ENCODE data around the gene STAU1.
"Not testable (repeated sequence)": the region's sequence is repeated elsewhere in the genome, so short reads cannot be mapped to it uniquely, and the experiment has no call there.

The STAU1 gene

DNA sequence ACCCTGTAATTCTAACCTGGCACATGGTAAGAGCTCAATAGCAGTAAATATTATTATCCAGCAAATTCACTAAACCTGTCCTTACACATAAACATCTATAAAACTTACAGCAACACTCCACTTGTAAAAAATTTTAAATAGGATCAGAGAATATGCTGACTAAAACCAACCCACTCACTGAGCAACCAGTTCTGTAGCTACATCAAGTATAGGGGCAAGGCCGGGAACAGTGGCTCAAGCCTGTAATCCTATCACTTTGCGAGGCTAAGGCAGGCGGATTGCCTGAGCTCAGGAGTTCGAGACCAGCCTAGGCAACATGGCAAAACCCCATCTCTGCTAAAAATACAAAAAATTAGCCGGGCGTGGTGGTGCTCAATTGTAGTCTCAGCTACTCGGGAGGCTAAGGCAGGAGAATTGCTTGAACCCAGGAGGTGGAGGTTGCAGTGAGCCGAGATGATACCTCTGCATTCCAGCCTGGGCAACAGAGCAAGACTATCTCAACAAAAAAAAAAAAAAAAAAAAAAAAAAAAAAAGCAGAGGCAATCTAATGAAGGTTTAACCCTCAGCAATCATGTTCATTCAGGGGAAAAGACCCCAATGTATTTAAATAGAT lies 6.8 kb downstream of the STAU1 start:
- H3K27me3 ChIP-seq (ENCODE audit: control insufficient read depth in 1 of 2, insufficient read depth in 2 of 2, low read length in 2 of 2): no peaks in the 10 kb centered on the region
- H3K27ac ChIP-seq (ENCODE audit: low read length): no peak overlapping the region
- H3K4me1 ChIP-seq (ENCODE audit: control insufficient read depth, insufficient read depth, low read length): peaks cover 23% of the 10 kb centered on the region
- no peak overlapping the region for H3K4me3 ChIP-seq (ENCODE audit: low read length in 2 of 2)
- no peak overlapping the region for H3K9ac ChIP-seq (ENCODE audit: low read length in 2 of 2)
- no peaks in the 10 kb centered on the region for H3K9me3 ChIP-seq (ENCODE audit: control insufficient read depth in 2 of 2, low read length in 2 of 2)
- H3K36me3 ChIP-seq (ENCODE audit: control insufficient read depth in 2 of 2, insufficient read depth in 2 of 2, low read length in 2 of 2): peaks cover 0 to 4% of the 10 kb centered on the region in 2 donors

DNA sequence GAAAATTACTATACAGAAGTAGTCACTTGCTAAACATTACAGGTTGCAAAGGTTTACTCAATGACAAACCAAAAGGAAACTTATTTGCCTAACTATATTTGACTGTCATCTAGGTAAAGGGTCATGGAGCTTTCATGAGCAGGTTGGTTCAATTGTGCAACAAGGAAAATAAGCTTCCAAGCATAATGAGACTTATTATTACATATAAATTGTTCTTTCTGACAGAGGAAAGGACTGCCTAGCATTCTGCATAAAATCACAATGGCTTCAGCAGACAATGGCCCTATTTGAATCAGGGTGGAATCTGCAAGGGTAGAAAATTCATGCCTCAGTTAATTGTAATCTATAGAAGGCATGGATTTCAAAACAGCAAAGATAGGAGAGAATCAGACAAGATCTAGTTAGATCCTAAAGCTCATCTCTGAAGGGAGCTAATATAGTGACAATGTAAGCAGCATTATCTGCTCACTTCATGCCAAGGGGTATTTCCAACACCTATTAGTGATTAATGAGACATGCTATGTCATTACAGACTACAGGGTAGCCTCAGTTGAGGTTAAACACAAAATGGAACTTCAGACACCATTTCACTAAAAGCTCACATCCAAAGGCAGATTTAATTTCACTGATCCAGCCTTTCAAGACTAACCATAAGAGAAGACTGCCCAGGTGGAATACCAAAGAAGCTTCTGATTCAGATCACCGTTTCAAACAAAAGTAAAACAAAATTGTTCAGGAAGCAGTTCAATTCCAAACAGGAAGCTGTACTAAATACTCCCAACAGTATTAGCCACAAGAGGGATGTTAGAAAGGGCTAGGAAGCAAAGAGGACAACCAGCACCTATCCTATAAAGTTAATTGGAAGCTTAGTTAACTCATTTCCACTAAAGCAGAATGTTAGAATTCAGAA lies 8.5 kb downstream of the STAU1 start:
- Histone ChIP-seq H3K4me3 (ENCODE audit: low read length in 2 of 2) (no peak overlapping the region), H3K27me3 (ENCODE audit: control insufficient read depth in 1 of 2, insufficient read depth in 2 of 2, low read length in 2 of 2) (no peaks in the 10 kb centered on the region), H3K9ac (ENCODE audit: low read length in 2 of 2) (no peak overlapping the region), H3K27ac (ENCODE audit: low read length) (no peak overlapping the region), H3K9me3 (ENCODE audit: control insufficient read depth in 2 of 2, low read length in 2 of 2) (no peaks in the 10 kb centered on the region), H3K4me1 (ENCODE audit: control insufficient read depth, insufficient read depth, low read length) (peaks cover 16% of the 10 kb centered on the region), H3K36me3 (ENCODE audit: control insufficient read depth in 2 of 2, insufficient read depth in 2 of 2, low read length in 2 of 2) (peaks cover 0 to 4% of the 10 kb centered on the region in 2 donors)

DNA sequence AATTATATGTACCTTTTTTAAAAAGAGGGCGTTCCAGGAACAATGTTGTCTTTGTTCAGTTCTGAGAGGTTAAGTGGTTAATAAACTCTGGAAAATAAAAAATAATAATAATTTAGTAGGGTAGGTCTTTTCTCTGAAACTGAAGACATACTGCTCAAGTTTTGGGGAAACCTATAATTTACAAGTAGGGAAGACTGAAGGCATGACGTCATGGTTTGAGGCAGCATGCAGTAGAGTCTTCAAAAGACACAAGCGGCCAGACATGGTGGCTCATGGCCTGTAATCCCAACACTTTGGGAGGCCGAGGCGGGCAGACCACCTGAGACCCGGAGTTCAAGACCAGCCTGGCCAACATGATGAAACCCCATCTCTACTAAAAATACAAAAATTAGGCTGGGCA lies 14.0 kb downstream of the STAU1 start:
- Histone ChIP-seq H3K9ac (ENCODE audit: low read length in 2 of 2) (no peak overlapping the region), H3K9me3 (ENCODE audit: control insufficient read depth in 2 of 2, low read length in 2 of 2) (no peaks in the 10 kb centered on the region), H3K4me1 (ENCODE audit: control insufficient read depth, insufficient read depth, low read length) (peaks cover 6% of the 10 kb centered on the region), H3K27ac (ENCODE audit: low read length) (no peak overlapping the region), H3K36me3 (ENCODE audit: control insufficient read depth in 2 of 2, insufficient read depth in 2 of 2, low read length in 2 of 2) (peaks cover 3 to 4% of the 10 kb centered on the region in 2 donors), H3K4me3 (ENCODE audit: low read length in 2 of 2) (no peak overlapping the region), H3K27me3 (ENCODE audit: control insufficient read depth in 1 of 2, insufficient read depth in 2 of 2, low read length in 2 of 2) (no peaks in the 10 kb centered on the region)

DNA sequence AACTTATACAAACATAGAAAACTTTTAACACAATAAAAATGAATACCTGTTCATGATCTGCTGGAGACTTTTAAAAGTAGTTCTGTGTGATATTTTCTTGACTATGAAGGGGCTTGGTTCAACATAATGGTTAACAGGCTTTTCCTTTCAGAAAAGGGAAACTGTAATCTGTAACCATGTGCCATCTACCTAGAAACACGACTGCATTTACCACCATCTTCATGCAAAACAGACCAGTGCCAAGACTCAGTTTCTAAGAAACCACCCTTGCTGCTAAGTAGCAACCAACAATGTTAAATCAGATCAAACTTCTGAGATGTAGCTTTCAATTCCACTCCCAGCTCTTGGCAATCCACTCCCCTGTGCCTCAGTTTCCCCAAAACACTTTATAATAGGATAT lies 15.7 kb downstream of the STAU1 start:
- Histone ChIP-seq H3K9ac (ENCODE audit: low read length in 2 of 2) (no peak overlapping the region), H3K4me1 (ENCODE audit: control insufficient read depth, insufficient read depth, low read length) (peaks cover 19% of the 10 kb centered on the region), H3K36me3 (ENCODE audit: control insufficient read depth in 2 of 2, insufficient read depth in 2 of 2, low read length in 2 of 2) (peaks cover 0 to 3% of the 10 kb centered on the region in 2 donors), H3K27me3 (ENCODE audit: control insufficient read depth in 1 of 2, insufficient read depth in 2 of 2, low read length in 2 of 2) (no peaks in the 10 kb centered on the region), H3K27ac (ENCODE audit: low read length) (no peak overlapping the region), H3K4me3 (ENCODE audit: low read length in 2 of 2) (no peak overlapping the region), H3K9me3 (ENCODE audit: control insufficient read depth in 2 of 2, low read length in 2 of 2) (no peaks in the 10 kb centered on the region)

DNA sequence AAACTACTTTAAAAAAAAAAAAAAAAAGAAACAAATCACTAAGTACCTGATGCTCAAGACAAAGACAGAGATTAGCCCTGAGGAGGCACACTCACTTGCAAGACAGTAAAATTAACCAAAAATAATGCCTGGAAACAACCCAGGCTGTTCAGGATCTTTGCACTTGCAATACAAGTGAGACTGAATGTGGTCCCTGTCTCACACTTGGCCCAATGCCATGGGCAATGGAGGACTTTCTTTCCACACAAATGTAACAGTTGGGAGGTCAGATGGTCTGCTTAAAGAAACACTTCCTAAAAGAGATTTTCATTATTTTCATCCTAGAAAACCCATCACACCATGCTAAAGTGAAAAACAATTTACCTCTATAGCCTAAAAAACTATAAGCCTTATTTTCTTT lies 16.2 kb downstream of the STAU1 start:
- H3K4me1 ChIP-seq (ENCODE audit: control insufficient read depth, insufficient read depth, low read length): peaks cover 19% of the 10 kb centered on the region
- H3K4me3 ChIP-seq (ENCODE audit: low read length in 2 of 2): no peak overlapping the region
- peaks cover 0 to 3% of the 10 kb centered on the region in 2 donors for H3K36me3 ChIP-seq (ENCODE audit: control insufficient read depth in 2 of 2, insufficient read depth in 2 of 2, low read length in 2 of 2)
- no peaks in the 10 kb centered on the region for H3K27me3 ChIP-seq (ENCODE audit: control insufficient read depth in 1 of 2, insufficient read depth in 2 of 2, low read length in 2 of 2)
- H3K27ac ChIP-seq (ENCODE audit: low read length): no peak overlapping the region
- no peak overlapping the region for H3K9ac ChIP-seq (ENCODE audit: low read length in 2 of 2)
- no peaks in the 10 kb centered on the region for H3K9me3 ChIP-seq (ENCODE audit: control insufficient read depth in 2 of 2, low read length in 2 of 2)

DNA sequence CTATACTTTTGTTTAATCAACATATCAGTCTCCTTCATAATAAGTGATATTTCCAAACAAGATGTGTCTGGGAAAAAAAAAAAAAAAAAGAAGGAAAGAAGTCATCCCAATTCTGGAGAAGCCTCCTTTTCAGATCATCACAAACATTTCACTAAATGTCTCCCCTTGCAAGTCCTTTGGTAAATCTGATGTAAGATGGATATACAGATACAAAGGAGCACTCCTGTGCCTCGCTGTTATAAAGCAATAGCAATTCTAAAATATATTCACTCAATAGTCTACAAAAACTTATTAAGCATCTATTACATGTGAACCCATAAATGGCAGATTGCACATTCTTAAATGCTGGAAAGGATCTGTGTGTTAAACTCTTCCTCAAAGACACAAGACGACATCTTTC lies 17.4 kb downstream of the STAU1 start:
- no peak overlapping the region for H3K9ac ChIP-seq (ENCODE audit: low read length in 2 of 2)
- H3K4me3 ChIP-seq (ENCODE audit: low read length in 2 of 2): no peak overlapping the region
- peaks cover 19% of the 10 kb centered on the region for H3K4me1 ChIP-seq (ENCODE audit: control insufficient read depth, insufficient read depth, low read length)
- H3K36me3 ChIP-seq (ENCODE audit: control insufficient read depth in 2 of 2, insufficient read depth in 2 of 2, low read length in 2 of 2): peaks cover 2 to 6% of the 10 kb centered on the region in 2 donors
- no peak overlapping the region for H3K27ac ChIP-seq (ENCODE audit: low read length)
- no peaks in the 10 kb centered on the region for H3K27me3 ChIP-seq (ENCODE audit: control insufficient read depth in 1 of 2, insufficient read depth in 2 of 2, low read length in 2 of 2)
- H3K9me3 ChIP-seq (ENCODE audit: control insufficient read depth in 2 of 2, low read length in 2 of 2): no peaks in the 10 kb centered on the region

DNA sequence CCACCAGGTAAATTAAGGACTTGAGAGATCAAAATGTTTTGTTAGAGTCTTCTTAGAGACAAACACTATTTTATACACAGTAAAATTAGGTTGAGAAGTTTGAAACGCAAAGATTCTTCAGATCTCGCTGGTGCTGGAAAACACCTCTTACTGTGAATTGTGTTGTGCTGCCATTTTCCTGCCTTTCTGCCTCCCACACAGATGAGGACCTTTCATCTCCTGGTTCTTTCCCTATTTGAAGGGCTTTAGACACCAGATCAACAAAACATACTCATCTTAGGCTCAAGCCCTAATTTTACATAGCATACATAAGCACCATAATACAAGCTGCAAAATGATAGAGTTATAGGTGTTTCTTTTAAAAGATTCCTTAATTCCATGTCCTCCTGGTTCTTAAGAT lies 18.6 kb downstream of the STAU1 start:
- Histone ChIP-seq H3K27me3 (ENCODE audit: control insufficient read depth in 1 of 2, insufficient read depth in 2 of 2, low read length in 2 of 2) (no peaks in the 10 kb centered on the region), H3K27ac (ENCODE audit: low read length) (no peak overlapping the region), H3K4me1 (ENCODE audit: control insufficient read depth, insufficient read depth, low read length) (peaks cover 19% of the 10 kb centered on the region)

DNA sequence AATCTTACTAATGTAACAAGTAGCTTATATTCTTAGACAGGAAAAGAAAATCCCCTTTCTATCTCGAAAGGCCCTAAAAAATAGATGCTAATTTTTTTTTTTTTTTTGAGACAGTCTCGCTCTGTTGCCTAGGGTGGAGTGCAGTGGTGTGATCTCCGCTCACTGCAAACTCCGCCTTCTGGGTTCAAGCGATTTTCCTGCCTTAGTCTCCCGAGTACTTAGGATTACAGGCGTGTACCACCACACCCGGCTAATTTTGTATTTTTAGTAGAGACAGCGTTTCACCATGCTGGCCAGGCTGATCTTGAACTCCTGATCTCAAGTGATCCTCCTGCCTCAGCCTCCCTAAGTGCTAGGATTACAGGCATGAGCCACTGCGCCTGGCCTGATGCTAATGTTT lies 19.3 kb downstream of the STAU1 start:
- not testable (repeated sequence) for H3K9ac ChIP-seq (ENCODE audit: low read length in 2 of 2)

More for the DNA sequence above, 18.6 kb downstream of the STAU1 start:
- Histone ChIP-seq H3K4me3 (ENCODE audit: low read length in 2 of 2) (no peak overlapping the region), H3K36me3 (ENCODE audit: control insufficient read depth in 2 of 2, insufficient read depth in 2 of 2, low read length in 2 of 2) (peaks cover 6 to 10% of the 10 kb centered on the region in 2 donors), H3K9me3 (ENCODE audit: control insufficient read depth in 2 of 2, low read length in 2 of 2) (no peaks in the 10 kb centered on the region), H3K9ac (ENCODE audit: low read length in 2 of 2) (no peak overlapping the region)

DNA sequence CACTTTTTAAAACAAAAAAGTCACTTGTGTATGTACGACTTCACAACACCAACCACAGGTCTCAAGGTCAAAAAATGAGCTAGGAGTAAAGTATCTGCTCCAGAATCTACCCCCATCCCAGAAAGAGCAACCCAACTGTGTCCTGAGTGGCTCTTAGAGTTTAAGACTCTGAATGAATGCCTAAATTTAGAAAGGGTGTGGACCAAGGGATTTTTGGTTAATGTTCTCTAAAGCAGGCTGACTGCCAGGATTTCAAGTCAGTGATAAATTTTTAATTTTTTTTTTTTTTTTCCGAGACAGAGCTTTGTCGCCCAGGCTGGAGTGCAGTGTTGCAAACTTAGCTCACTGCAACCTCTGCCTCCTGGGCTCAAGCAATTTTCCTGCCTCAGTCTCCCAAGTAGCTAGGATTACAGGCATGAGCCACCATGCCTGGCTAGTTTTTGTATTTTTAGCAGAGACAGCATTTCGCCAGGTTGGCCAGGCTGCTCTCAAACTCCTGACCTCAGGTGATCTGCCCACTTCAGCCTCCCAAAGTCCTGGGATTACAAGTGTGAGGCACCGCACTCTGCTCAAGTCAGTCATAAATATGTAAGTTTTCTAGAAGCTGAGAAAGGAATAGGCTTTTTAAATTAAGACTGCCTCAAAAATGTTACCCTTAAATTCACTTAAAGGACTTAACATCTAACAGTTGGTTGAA lies 20.2 kb downstream of the STAU1 start:
- peaks cover 6 to 12% of the 10 kb centered on the region in 2 donors for H3K36me3 ChIP-seq (ENCODE audit: control insufficient read depth in 2 of 2, insufficient read depth in 2 of 2, low read length in 2 of 2)
- peak overlapping the region in 1 of 2 donors; percentile 14 for H3K4me3 ChIP-seq (ENCODE audit: low read length in 2 of 2)
- no peak overlapping the region for H3K27ac ChIP-seq (ENCODE audit: low read length)
- H3K4me1 ChIP-seq (ENCODE audit: control insufficient read depth, insufficient read depth, low read length): peaks cover 19% of the 10 kb centered on the region
- no peaks in the 10 kb centered on the region for H3K27me3 ChIP-seq (ENCODE audit: control insufficient read depth in 1 of 2, insufficient read depth in 2 of 2, low read length in 2 of 2)
- H3K9me3 ChIP-seq (ENCODE audit: control insufficient read depth in 2 of 2, low read length in 2 of 2): no peaks in the 10 kb centered on the region
- no peak overlapping the region for H3K9ac ChIP-seq (ENCODE audit: low read length in 2 of 2)

More for the DNA sequence above, 19.3 kb downstream of the STAU1 start:
- not testable (repeated sequence) for H3K9me3 ChIP-seq (ENCODE audit: control insufficient read depth in 2 of 2, low read length in 2 of 2); H3K4me3 ChIP-seq (ENCODE audit: low read length in 2 of 2); H3K27me3 ChIP-seq (ENCODE audit: control insufficient read depth in 1 of 2, insufficient read depth in 2 of 2, low read length in 2 of 2); H3K27ac ChIP-seq (ENCODE audit: low read length)
- peaks cover 19% of the 10 kb centered on the region for H3K4me1 ChIP-seq (ENCODE audit: control insufficient read depth, insufficient read depth, low read length)
- peaks cover 6 to 12% of the 10 kb centered on the region in 2 donors for H3K36me3 ChIP-seq (ENCODE audit: control insufficient read depth in 2 of 2, insufficient read depth in 2 of 2, low read length in 2 of 2)

DNA sequence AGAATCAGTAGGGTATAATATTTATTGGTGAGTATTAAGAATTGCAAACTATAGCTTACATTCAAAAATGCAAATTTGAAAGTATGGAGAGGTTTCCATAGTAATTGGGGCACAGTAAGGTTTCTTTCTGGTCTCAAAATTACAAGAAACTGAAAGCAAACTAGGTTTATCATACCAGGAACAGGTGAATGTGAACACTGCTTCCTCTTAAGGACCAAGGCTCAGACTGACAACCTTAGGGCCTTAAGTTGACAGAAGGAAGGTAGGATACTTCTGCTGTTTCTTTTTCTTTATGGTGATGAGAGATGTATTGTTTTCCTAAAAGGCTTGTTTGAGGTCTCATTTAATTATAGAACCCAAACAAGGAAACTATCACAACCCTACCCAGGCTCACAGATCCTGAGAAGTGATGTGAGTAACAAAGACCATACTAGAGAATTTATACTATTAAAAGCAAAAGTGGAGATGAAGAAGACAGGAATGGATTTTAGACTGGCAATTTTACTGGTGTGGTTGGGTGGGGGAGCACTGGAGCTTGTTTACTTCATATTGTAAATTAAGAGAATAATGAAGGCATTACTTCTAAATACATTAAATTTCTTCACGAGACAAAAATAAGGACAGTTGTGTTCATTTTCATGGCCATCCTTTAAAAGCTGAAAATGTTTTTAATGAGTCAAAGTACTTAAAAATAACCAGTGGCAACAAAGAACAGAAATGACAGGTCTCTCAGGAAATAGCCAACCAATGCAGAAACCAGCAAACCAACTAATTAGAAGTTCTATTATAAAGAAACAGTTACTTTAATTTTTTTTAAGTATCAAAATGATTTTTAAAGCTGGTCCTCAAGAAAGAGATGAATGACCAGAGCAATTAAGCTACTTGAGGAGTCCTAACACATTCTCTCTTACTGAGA lies 21.3 kb downstream of the STAU1 start:
- Histone ChIP-seq H3K9me3 (ENCODE audit: control insufficient read depth in 2 of 2, low read length in 2 of 2) (no peaks in the 10 kb centered on the region), H3K36me3 (ENCODE audit: control insufficient read depth in 2 of 2, insufficient read depth in 2 of 2, low read length in 2 of 2) (peaks cover 6 to 9% of the 10 kb centered on the region in 2 donors), H3K4me1 (ENCODE audit: control insufficient read depth, insufficient read depth, low read length) (peaks cover 16% of the 10 kb centered on the region), H3K27ac (ENCODE audit: low read length) (no peak overlapping the region), H3K9ac (ENCODE audit: low read length in 2 of 2) (no peak overlapping the region), H3K27me3 (ENCODE audit: control insufficient read depth in 1 of 2, insufficient read depth in 2 of 2, low read length in 2 of 2) (no peaks in the 10 kb centered on the region), H3K4me3 (ENCODE audit: low read length in 2 of 2) (no peak overlapping the region)
